Endothelial cell of umbilical vein (primary cell): Measurements from ENCODE around the gene PLG. TPM values are rescaled to one million over a fixed set of nuclear protein-coding genes. Genes with fewer than 3 reads are reported as not detected.

ENCODE experiments used
- BruUV-seq: library from RNA; stranded (reverse); fragments of 400-500 nt; replicated peaks from 2 replicates; lab custom pipeline; 2021; lab: Mats Ljungman, UMichigan
- CTCF ChIA-PET: fragments of 300-600, 350-600 bp; sonication (Branson Sonifier 250); formaldehyde crosslinking; loops from one replicate; lab custom pipeline; 2021; ENCODE audit warnings: antibody characterized with exemption, inconsistent platforms; lab: Charles Lee
- POLR2A ChIA-PET: fragments of 300-600, 350-600 bp; sonication (Branson Sonifier 250); formaldehyde crosslinking; loops from one replicate; lab custom pipeline; 2021; ENCODE audit warnings: antibody characterized with exemption, inconsistent platforms; lab: Charles Lee
- DNase-seq: peaks from one replicate; pipeline ENCODE4 v3.0.0-alpha.2; 2011; ENCODE audit warnings: low read depth, low spot score
- FAIRE-seq: peaks from 2 replicates; lab custom pipeline; 2011; peaks lifted over from hg19 to GRCh38; lab: Jason Lieb, UNC
- H2AFZ ChIP-seq: 2 replicates; pipeline ENCODE4 v1.6.0; 2012; ENCODE audit warnings: low read depth, low read length, control low read depth, inconsistent platforms
- H3K27ac ChIP-seq: 2 replicates; pipeline ENCODE4 v1.5.1; 2011; ENCODE audit warnings: low read depth, mild to moderate bottlenecking, control low read depth, low read length, moderate library complexity; ENCODE audit not compliant: insufficient read depth
- H3K27me3 ChIP-seq, 2 experiments: 2 replicates each; pipeline versions ENCODE4 v1.6.0 to v1.6.1; 2011; ENCODE audit warnings: low read length in 2 of 2, mixed read lengths in 1 of 2; ENCODE audit not compliant: control insufficient read depth in 2 of 2, insufficient read depth in 2 of 2
- H3K36me3 ChIP-seq, 2 experiments: 2 replicates in 1 of 2; 3 replicates in 1 of 2; pipeline ENCODE4 v1.5.1; 2011; ENCODE audit warnings: low read length in 2 of 2, mild to moderate bottlenecking in 1 of 2, moderate library complexity in 1 of 2; ENCODE audit not compliant: control insufficient read depth in 2 of 2, insufficient read depth in 2 of 2; ENCODE audit errors: extremely low read depth in 1 of 2
- H3K4me1 ChIP-seq: 3 replicates; pipeline ENCODE4 v1.5.1; 2011; ENCODE audit warnings: mild to moderate bottlenecking, low read length; ENCODE audit not compliant: control insufficient read depth, insufficient read depth; ENCODE audit errors: extremely low read depth
- H3K4me2 ChIP-seq: 2 replicates; pipeline ENCODE4 v1.6.1; 2011; ENCODE audit warnings: low read length, control low read depth, mixed read lengths; ENCODE audit not compliant: insufficient read depth
- H3K4me3 ChIP-seq, 3 experiments: fragments of 200-600 bp in 1 of 3; sonication (generic), shearing (Covaris generic) in 1 of 3; replicated peaks in 1 of 3; 2 replicates each; pipeline ENCODE4 v1.5.1; 2011 to 2016; ENCODE audit warnings: control low read depth in 3 of 3, low read length in 3 of 3, mild to moderate bottlenecking in 2 of 3, inconsistent platforms in 1 of 3, low read depth in 1 of 3, moderate library complexity in 1 of 3; ENCODE audit not compliant: insufficient read depth in 1 of 3
- H3K79me2 ChIP-seq: 2 replicates; pipeline ENCODE4 v1.6.0; 2012; ENCODE audit warnings: low read length, inconsistent platforms; ENCODE audit not compliant: control insufficient read depth, insufficient read depth
- H3K9ac ChIP-seq: replicated peaks from 2 replicates; pipeline ENCODE3; 2011; ENCODE audit warnings: low read length, control low read depth; ENCODE audit not compliant: insufficient read depth; ENCODE audit errors: extremely low read depth
- H3K9me1 ChIP-seq: replicated peaks from 3 replicates; pipeline ENCODE4 v1.6.0; 2011; ENCODE audit warnings: mild to moderate bottlenecking, low read length; ENCODE audit not compliant: control insufficient read depth, insufficient read depth; ENCODE audit errors: extremely low read depth
- H3K9me3 ChIP-seq: replicated peaks from 2 replicates; pipeline ENCODE4 v1.5.1; 2012; ENCODE audit warnings: low read length, inconsistent platforms; ENCODE audit not compliant: control insufficient read depth, insufficient read depth
- H4K20me1 ChIP-seq: replicated peaks from 2 replicates; pipeline ENCODE3; 2011; ENCODE audit warnings: mild to moderate bottlenecking, low read length; ENCODE audit not compliant: control insufficient read depth, insufficient read depth; ENCODE audit errors: extremely low read depth
- CTCF ChIP-seq, 2 donors: IDR thresholded peaks; 1 replicate in 1 of 2; 2 replicates in 1 of 2; pipeline ENCODE4 v1.5.1; 2011; ENCODE audit warnings: low read length in 2 of 2, mild to moderate bottlenecking in 2 of 2, moderate library complexity in 2 of 2, control low read depth in 1 of 2, inconsistent platforms in 1 of 2, low read depth in 1 of 2; ENCODE audit not compliant: insufficient read depth in 1 of 2; ENCODE audit errors: extremely low read depth in 1 of 2
- EZH2 ChIP-seq: IDR thresholded peaks from 2 replicates; pipeline ENCODE4 v1.6.1; 2012; ENCODE audit warnings: borderline replicate concordance, low read depth, mild to moderate bottlenecking, moderate library complexity, low read length, inconsistent platforms; ENCODE audit not compliant: severe bottlenecking
- FOS ChIP-seq: IDR thresholded peaks from 2 replicates; pipeline ENCODE4 v1.6.1; 2011; ENCODE audit warnings: mild to moderate bottlenecking, low read length, moderate library complexity, borderline replicate concordance; ENCODE audit not compliant: insufficient read depth
- GATA2 ChIP-seq: IDR thresholded peaks from 2 replicates; pipeline ENCODE4 v1.7.0; 2011; ENCODE audit warnings: low read depth, mild to moderate bottlenecking, moderate library complexity, mixed read lengths, low read length; ENCODE audit not compliant: insufficient read length, insufficient read depth
- JUN ChIP-seq: IDR thresholded peaks from 2 replicates; pipeline ENCODE4 v1.6.1; 2011; ENCODE audit warnings: borderline replicate concordance, low read depth; ENCODE audit not compliant: insufficient read length, insufficient read depth
- MAX ChIP-seq: IDR thresholded peaks from 2 replicates; pipeline ENCODE4 v1.6.1; 2011; ENCODE audit not compliant: insufficient read depth, insufficient read length
- MYC ChIP-seq: IDR thresholded peaks from one replicate; pipeline ENCODE4 v1.6.1; 2011; ENCODE audit warnings: mild to moderate bottlenecking, low read depth, low read length
- POLR2A ChIP-seq: IDR thresholded peaks from 2 replicates; pipeline ENCODE4 v1.6.1; 2012; ENCODE audit warnings: low read depth, mild to moderate bottlenecking, control low read depth, low read length
- POLR2AphosphoS5 ChIP-seq: IDR thresholded peaks from 2 replicates; pipeline ENCODE4 v1.6.1; 2012; ENCODE audit warnings: low read depth, mild to moderate bottlenecking, control low read depth, low read length, moderate library complexity; ENCODE audit not compliant: insufficient read depth
- dilution Hi-C: fragments of 300-500 bp; cut with MboI; formaldehyde crosslinking; loops from one replicate; pipeline ENCODE4 v1.15.0; 2019; ENCODE audit warnings: low sequenced_read_pairs; ENCODE audit not compliant: extremely low pct_ligation_motif_present
- intact Hi-C: fragments of 100-400 bp; cut with micrococcal nuclease; formaldehyde crosslinking; loops from one replicate; pipeline ENCODE4 v1.10.0; 2022
- polyA plus RNA-seq, 4 experiments: library from polyadenylated mRNA; depleted of rRNA in 3 of 4; stranded (reverse) in 3 of 4; unstranded in 1 of 4; fragments of >200 nt; gene quantifications; 2 replicates each; pipeline versions ENCODE4 v1.2.1 to v1.2.3, GENCODE V29; 2011 to 2012; ENCODE audit warnings: missing spikeins in 1 of 4
- total RNA-seq: library from RNA; stranded (reverse); gene quantifications from 2 replicates; pipeline ENCODE4 v1.2.3, GENCODE V29; 2021

The PLG gene
- total and polyA plus RNA-seq, 2 donors (not counting 3 experiments of a cell fraction or from before 2014, with no cell fraction given), result not detected

GRCh38 chr6:160662429-160662828, 39.6 kb upstream of the PLG start:
- Histone ChIP-seq H3K79me2 (no peaks in the 10 kb centered on the region), H3K9ac (no peak overlapping the region), H3K36me3 (no peaks in the 10 kb centered on the region), H3K27me3 (no peaks in the 10 kb centered on the region), H4K20me1 (no peaks in the 10 kb centered on the region), H3K27ac (no peak overlapping the region), H3K4me1 (no peaks in the 10 kb centered on the region), H3K9me3 (peaks cover 2% of the 10 kb centered on the region), H3K9me1 (no peaks in the 10 kb centered on the region), H2AFZ (no peak overlapping the region), H3K4me2 (no peak overlapping the region), H3K4me3 (no peak overlapping the region)
- dilution Hi-C loops (no loop called here), intact Hi-C loops (no loop called here)
- DNase-seq (no peak), FAIRE-seq (no peak)
- TF ChIP-seq CTCF (IDR thresholded peaks at IDR 0.05; ENCODE audit: extremely low read depth in 1 of 2, insufficient read depth in 1 of 2, low read depth in 1 of 2, low read length in 2 of 2) (no peak), FOS (no peak), POLR2AphosphoS5 (no peak), JUN (no peak), MAX (no peak), GATA2 (no peak), POLR2A (no peak), EZH2 (no peak), MYC (no peak)
- ChIA-PET CTCF (no interaction called here), POLR2A (no interaction called here)
- BruUV-seq, result no TSS peak
